AG10803 (cell line): ENCODE measurements around the gene SENP5.
A peak's percentile ranks its signal among the peaks of the same experiment; 100 is the strongest.

Source experiments
- DNase-seq: peaks from one replicate; pipeline ENCODE4 v3.0.0; 2010; ENCODE audit warnings: low read depth
- H3K4me3 ChIP-seq: 2 replicates; pipeline ENCODE4 v1.5.1; 2011; ENCODE audit warnings: mild to moderate bottlenecking, low read length, control low read depth
- CTCF ChIP-seq: conservative IDR thresholded peaks from 2 replicates; pipeline ENCODE4 v1.5.1; 2011; ENCODE audit warnings: mild to moderate bottlenecking, low read length, control low read depth, inconsistent platforms

The SENP5 gene

GRCh38 chr3:196967412-196968232, 99.9 kb downstream of the SENP5 start:
- H3K4me3 ChIP-seq, result peak overlapping the region; percentile 69
- no peak for DNase-seq
- TF ChIP-seq CTCF, result no peak

GRCh38 chr3:196968233-196969133, 100.8 kb downstream of the SENP5 start, which contains the start of gene PIGZ:
PIGZ (minus strand) TSS chr3:196968833; CDS start chr3:196952031, 16,802 bp downstream.
- H3K4me3 ChIP-seq, result peak within 1 kb of the TSS; percentile 69
- TF ChIP-seq CTCF, result no peak
- DNase-seq, result peak; percentile 32

- peak; percentile 11 for DNase-seq
- H3K4me3 ChIP-seq, result peak overlapping the region; percentile 61
- no peak for TF ChIP-seq CTCF
These were observed 101.5 kb downstream of the SENP5 start for GRCh38 chr3:196969134-196969659.

GRCh38 chr3:196969660-196970546, 102.2 kb downstream of the SENP5 start:
- DNase-seq, result peak; percentile 37
- peak overlapping the region; percentile 61 for H3K4me3 ChIP-seq
- peak; percentile 37 for TF ChIP-seq CTCF

- no peak for DNase-seq
- H3K4me3 ChIP-seq, result no peak overlapping the region
- TF ChIP-seq CTCF, result no peak
These were observed 102.9 kb downstream of the SENP5 start for GRCh38 chr3:196970547-196971093.

GRCh38 chr3:196971094-196971698, 103.5 kb downstream of the SENP5 start:
- DNase-seq, result no peak
- TF ChIP-seq CTCF, result no peak
- no peak overlapping the region for H3K4me3 ChIP-seq
